SKM-1 treated with dmso at 0.1 percent for 144 hours (cell line): ENCODE results near the gene DSN1.

Experiments
- DNase-seq: peaks from one replicate; lab custom pipeline; 2025; ENCODE audit not compliant: unreplicated experiment; lab: John Stamatoyannopoulos, UW

The DSN1 gene

GRCh38 chr20:36796117-36796516 is 22.6 kb upstream of the DSN1 start:
- DNase-seq: no peak

GRCh38 chr20:36795691-36796090 is 22.1 kb upstream of the DSN1 start:
- DNase-seq: no peak

GRCh38 chr20:36794116-36794474 is 20.5 kb upstream of the DSN1 start:
- no peak for DNase-seq

GRCh38 chr20:36793294-36794115 is 19.9 kb upstream of the DSN1 start:
- no peak for DNase-seq

- no peak for DNase-seq
Measured at GRCh38 chr20:36792422-36792821, 18.9 kb upstream of the DSN1 start.

- no peak for DNase-seq
Measured at GRCh38 chr20:36791862-36792261, 18.3 kb upstream of the DSN1 start.

- DNase-seq: no peak
Measured at GRCh38 chr20:36786663-36787062, 13.1 kb upstream of the DSN1 start.

GRCh38 chr20:36786246-36786645 is 12.7 kb upstream of the DSN1 start:
- DNase-seq: no peak

- DNase-seq: no peak
Measured at GRCh38 chr20:36785308-36785707, 11.7 kb upstream of the DSN1 start.

- no peak for DNase-seq
Measured at GRCh38 chr20:36784900-36785299, 11.3 kb upstream of the DSN1 start.

- DNase-seq: no peak
Measured at GRCh38 chr20:36784116-36784515, 10.6 kb upstream of the DSN1 start.

GRCh38 chr20:36779656-36780025 is 6.1 kb upstream of the DSN1 start:
- DNase-seq: no peak

GRCh38 chr20:36778831-36779655 is 5.5 kb upstream of the DSN1 start:
- no peak for DNase-seq

GRCh38 chr20:36777576-36777975 is 4.0 kb upstream of the DSN1 start:
- no peak for DNase-seq

- no peak for DNase-seq
Measured at GRCh38 chr20:36777167-36777566, 3.6 kb upstream of the DSN1 start.

- DNase-seq: no peak
Measured at GRCh38 chr20:36775826-36776225, 2.3 kb upstream of the DSN1 start.

GRCh38 chr20:36775196-36775595 is 1.6 kb upstream of the DSN1 start:
- DNase-seq: no peak

- DNase-seq: no peak
Measured at GRCh38 chr20:36773107-36773596, 411 bp downstream of the DSN1 start.

- DNase-seq: no peak
Measured at GRCh38 chr20:36770680-36771079, 2.9 kb downstream of the DSN1 start.

- no peak for DNase-seq
Measured at GRCh38 chr20:36768768-36769430, 4.7 kb downstream of the DSN1 start.

GRCh38 chr20:36761125-36761524 is 12.4 kb downstream of the DSN1 start:
- no peak for DNase-seq

GRCh38 chr20:36760647-36761046 is 12.9 kb downstream of the DSN1 start:
- no peak for DNase-seq
